Caco-2 (cell line): ENCODE measurements around the gene MANSC4. TPM values are rescaled to one million over a fixed set of nuclear protein-coding genes. Genes with fewer than 3 reads are reported as not detected.

Source experiments
- BruUV-seq: library from RNA; stranded (reverse); fragments of 400-500 nt; replicated peaks from 2 replicates; lab custom pipeline; 2021; lab: Mats Ljungman, UMichigan
- CTCF ChIA-PET: fragments of 300-600 bp; sonication (Branson Sonifier 250); formaldehyde crosslinking; loops from one replicate; lab custom pipeline; 2022; ENCODE audit warnings: antibody characterized with exemption; lab: Charles Lee
- POLR2A ChIA-PET: fragments of 300-600 bp; sonication (Branson Sonifier 250); formaldehyde crosslinking; loops from one replicate; lab custom pipeline; 2022; ENCODE audit warnings: antibody characterized with exemption; lab: Charles Lee
- DNase-seq, 2 experiments: peaks; one replicate each; pipeline versions ENCODE4 v3.0.0 to v3.0.0-alpha.2; 2020 to 2022
- H3K27me3 ChIP-seq: replicated peaks from 2 replicates; pipeline ENCODE4 v1.6.0; 2011; ENCODE audit warnings: low read length; ENCODE audit not compliant: control insufficient read depth, insufficient read depth
- H3K36me3 ChIP-seq: 2 replicates; pipeline ENCODE4 v1.5.1; 2011; ENCODE audit warnings: low read length; ENCODE audit not compliant: control insufficient read depth, insufficient read depth
- H3K4me1 ChIP-seq: fragments of 250-450 bp; sonication (Bioruptor Pico); 2 replicates; pipeline ENCODE4 v1.5.1; 2020; ENCODE audit warnings: mild to moderate bottlenecking
- H3K4me3 ChIP-seq: 2 replicates; pipeline ENCODE4 v1.5.1; 2011; ENCODE audit warnings: low read depth, mild to moderate bottlenecking, control low read depth, low read length
- H3K9me3 ChIP-seq: fragments of 250-450 bp; sonication (Bioruptor Pico); 2 replicates; pipeline ENCODE4 v1.5.1; 2020; ENCODE audit warnings: mild to moderate bottlenecking, moderate library complexity
- H3K27ac Mint-ChIP-seq: one replicate; pipeline ENCODE4 v1.8.0; 2022; ENCODE audit warnings: mixed read lengths; ENCODE audit not compliant: unreplicated experiment
- H3K27me3 Mint-ChIP-seq: one replicate; pipeline ENCODE4 v1.8.0; 2022; ENCODE audit warnings: mixed read lengths; ENCODE audit not compliant: insufficient read depth, unreplicated experiment
- H3K36me3 Mint-ChIP-seq: one replicate; pipeline ENCODE4 v1.8.0; 2022; ENCODE audit warnings: mild to moderate bottlenecking, mixed read lengths; ENCODE audit not compliant: insufficient read depth, unreplicated experiment
- H3K4me1 Mint-ChIP-seq: one replicate; pipeline ENCODE4 v1.8.0; 2022; ENCODE audit warnings: low read depth, mixed read lengths; ENCODE audit not compliant: unreplicated experiment
- H3K4me3 Mint-ChIP-seq: one replicate; pipeline ENCODE4 v1.8.0; 2022; ENCODE audit warnings: mild to moderate bottlenecking, moderate library complexity, mixed read lengths; ENCODE audit not compliant: unreplicated experiment
- H3K9me3 Mint-ChIP-seq: one replicate; pipeline ENCODE4 v1.8.0; 2022; ENCODE audit warnings: mixed read lengths; ENCODE audit not compliant: unreplicated experiment
- intact Hi-C: fragments of 100-400 bp; cut with micrococcal nuclease; formaldehyde crosslinking; loops from one replicate; pipeline ENCODE4 v1.10.0; 2022; ENCODE audit not compliant: unreplicated experiment
- total RNA-seq: library from RNA; stranded (reverse); gene quantifications from 2 replicates; pipeline ENCODE4 v1.2.3, GENCODE V29; 2022
- TF ChIP-seq, protein P1 (sequence below), 2 experiments: fragments of 200-600 bp in 1 of 2; IDR thresholded peaks; 1 replicate in 1 of 2; 2 replicates in 1 of 2; pipeline versions ENCODE4 v1.5.1 to v1.8.0; 2011 to 2022; ENCODE audit warnings: antibody characterized with exemption in 1 of 2, control low read depth in 1 of 2, inconsistent platforms in 1 of 2, low read depth in 1 of 2, low read length in 1 of 2, mild to moderate bottlenecking in 1 of 2, moderate library complexity in 1 of 2; ENCODE audit not compliant: insufficient read depth in 1 of 2, severe bottlenecking in 1 of 2, unreplicated experiment in 1 of 2

MANSC4 gene
- total RNA-seq, 1 experiment from 2014 or later: not detected

DNA sequence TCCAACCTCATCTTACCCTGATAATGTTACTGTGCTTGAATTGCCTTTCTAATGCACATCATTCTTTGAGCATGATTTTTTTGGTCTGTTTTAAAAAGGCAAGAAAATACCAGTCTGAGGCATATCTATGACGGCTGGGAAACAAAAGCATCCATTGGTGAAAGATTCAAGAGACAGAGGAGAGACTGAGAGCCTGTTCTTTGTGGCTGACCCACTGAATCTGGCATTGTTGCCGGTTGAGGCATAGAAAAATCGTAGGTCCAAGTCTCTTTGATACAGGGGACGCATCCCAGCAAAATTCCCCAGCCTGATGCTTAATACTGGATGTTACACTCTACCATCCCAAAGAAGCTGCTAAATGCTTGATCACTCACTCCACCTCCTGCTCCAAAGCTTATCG is 2.9 kb downstream of the MANSC4 start:
- BruUV-seq: no TSS peak
- POLR2A ChIA-PET: no interaction called here
- peaks cover 20% of the 10 kb centered on the region for H3K4me1 Mint-ChIP-seq

DNA sequence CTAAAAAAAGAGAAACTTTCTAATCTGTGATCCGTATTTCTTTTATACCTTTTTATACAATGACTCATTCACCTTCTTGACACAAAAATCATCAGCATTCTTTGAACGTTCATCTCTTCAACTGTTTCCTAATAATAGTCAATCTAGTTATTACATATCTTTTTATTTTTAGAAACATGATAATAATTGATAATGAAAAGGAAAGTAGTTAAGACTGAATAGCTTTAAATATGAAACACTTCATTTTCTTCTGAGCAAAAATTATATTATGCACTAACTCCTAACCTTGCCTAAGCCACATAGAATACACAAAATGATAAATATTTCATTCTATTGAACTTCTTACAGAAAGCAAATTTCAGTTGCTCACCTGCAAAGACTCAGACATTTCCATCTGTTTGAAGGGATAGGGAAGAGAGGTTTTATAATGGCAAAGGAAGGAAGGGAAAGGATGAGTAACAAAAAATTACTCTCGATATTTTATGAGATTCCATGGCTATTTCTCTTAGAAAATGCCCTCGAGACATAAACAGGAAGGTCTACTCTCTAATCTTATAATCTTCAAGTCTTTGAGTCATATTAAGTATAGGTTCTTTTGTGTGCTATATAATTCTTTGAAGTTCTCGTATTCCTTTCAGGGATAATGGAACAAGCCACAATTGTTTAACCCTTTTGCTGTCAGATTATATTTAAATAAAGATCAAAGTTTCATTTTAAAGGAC is 7.5 kb downstream of the MANSC4 start:
- Histone ChIP-seq H3K4me3 (no peak overlapping the region), H3K9me3 (no peaks in the 10 kb centered on the region), H3K4me1 (no peaks in the 10 kb centered on the region), H3K36me3 (no peaks in the 10 kb centered on the region), H3K27me3 (no peaks in the 10 kb centered on the region)
- no peak overlapping the region for H3K4me3 Mint-ChIP-seq
- intact Hi-C loops: no loop called here
- no TSS peak for BruUV-seq
- no peak overlapping the region for H3K27ac Mint-ChIP-seq
- no peak for DNase-seq
- ChIA-PET CTCF (no interaction called here), POLR2A (no interaction called here)
- no peaks in the 10 kb centered on the region for H3K4me1 Mint-ChIP-seq
- no peaks in the 10 kb centered on the region for H3K36me3 Mint-ChIP-seq
- H3K27me3 Mint-ChIP-seq: no peaks in the 10 kb centered on the region
- TF ChIP-seq, protein P1, sequence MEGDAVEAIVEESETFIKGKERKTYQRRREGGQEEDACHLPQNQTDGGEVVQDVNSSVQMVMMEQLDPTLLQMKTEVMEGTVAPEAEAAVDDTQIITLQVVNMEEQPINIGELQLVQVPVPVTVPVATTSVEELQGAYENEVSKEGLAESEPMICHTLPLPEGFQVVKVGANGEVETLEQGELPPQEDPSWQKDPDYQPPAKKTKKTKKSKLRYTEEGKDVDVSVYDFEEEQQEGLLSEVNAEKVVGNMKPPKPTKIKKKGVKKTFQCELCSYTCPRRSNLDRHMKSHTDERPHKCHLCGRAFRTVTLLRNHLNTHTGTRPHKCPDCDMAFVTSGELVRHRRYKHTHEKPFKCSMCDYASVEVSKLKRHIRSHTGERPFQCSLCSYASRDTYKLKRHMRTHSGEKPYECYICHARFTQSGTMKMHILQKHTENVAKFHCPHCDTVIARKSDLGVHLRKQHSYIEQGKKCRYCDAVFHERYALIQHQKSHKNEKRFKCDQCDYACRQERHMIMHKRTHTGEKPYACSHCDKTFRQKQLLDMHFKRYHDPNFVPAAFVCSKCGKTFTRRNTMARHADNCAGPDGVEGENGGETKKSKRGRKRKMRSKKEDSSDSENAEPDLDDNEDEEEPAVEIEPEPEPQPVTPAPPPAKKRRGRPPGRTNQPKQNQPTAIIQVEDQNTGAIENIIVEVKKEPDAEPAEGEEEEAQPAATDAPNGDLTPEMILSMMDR (IDR thresholded peaks at IDR 0.05; ENCODE audit: insufficient read depth in 1 of 2, low read depth in 1 of 2, low read length in 1 of 2, severe bottlenecking in 1 of 2, unreplicated experiment in 1 of 2): no peak
- H3K9me3 Mint-ChIP-seq: no peaks in the 10 kb centered on the region

More for the DNA sequence above, 2.9 kb downstream of the MANSC4 start:
- H3K9me3 Mint-ChIP-seq: no peaks in the 10 kb centered on the region
- DNase-seq: no peak
- Histone ChIP-seq H3K36me3 (no peaks in the 10 kb centered on the region), H3K4me1 (0 out of 2 replicates have a peak, but pooled peaks cover 3% of the 10 kb centered on the region), H3K4me3 (no peak overlapping the region), H3K9me3 (no peaks in the 10 kb centered on the region), H3K27me3 (no peaks in the 10 kb centered on the region)
- no peak overlapping the region for H3K27ac Mint-ChIP-seq
- H3K36me3 Mint-ChIP-seq: peaks cover 14% of the 10 kb centered on the region
- CTCF ChIA-PET: no interaction called here
- TF ChIP-seq, protein P1 (IDR thresholded peaks at IDR 0.05; ENCODE audit: insufficient read depth in 1 of 2, low read depth in 1 of 2, low read length in 1 of 2, severe bottlenecking in 1 of 2, unreplicated experiment in 1 of 2): no peak
- intact Hi-C loops: no loop called here
- no peaks in the 10 kb centered on the region for H3K27me3 Mint-ChIP-seq
- no peak overlapping the region for H3K4me3 Mint-ChIP-seq

DNA sequence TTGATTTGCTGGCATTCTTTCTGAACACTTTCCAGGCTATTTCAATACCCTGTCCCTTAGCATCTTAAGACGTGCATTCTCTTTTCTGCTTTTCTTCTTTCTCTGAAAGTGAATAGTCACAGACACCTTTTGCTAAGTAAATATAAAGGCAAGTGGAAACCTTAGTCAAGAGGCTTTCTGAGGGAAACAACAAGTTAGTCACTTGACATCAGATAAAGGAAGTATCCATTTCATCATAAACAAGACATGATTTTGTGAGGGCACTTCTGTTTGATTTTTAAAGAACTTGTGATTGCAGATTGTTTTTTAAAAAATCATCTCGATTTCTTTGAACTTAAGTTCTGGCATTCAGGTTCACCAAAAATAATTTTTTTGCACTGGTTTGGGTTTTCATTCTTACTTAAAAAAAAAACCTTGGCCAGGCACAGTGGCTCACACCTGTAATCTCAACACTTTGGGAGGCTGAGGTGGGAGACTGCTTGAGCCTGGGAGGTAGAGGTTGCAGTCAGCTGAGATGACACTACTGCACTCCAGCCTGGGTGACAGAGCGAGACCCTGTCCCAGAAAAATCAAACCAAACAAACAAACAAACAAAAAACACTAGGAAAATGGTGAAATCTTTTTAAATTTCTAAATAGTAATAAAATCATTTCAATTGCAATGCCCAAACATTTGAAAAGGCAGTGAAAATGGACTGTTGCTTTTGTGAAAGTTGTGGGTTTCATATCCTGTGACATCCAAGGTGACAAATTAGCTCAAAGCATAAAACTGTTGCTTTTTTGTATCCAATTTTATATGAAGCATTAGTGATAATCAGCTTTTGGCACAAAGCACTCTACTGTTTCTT is 8.3 kb downstream of the MANSC4 start:
- Histone ChIP-seq H3K9me3 (no peaks in the 10 kb centered on the region), H3K4me1 (no peaks in the 10 kb centered on the region), H3K4me3 (no peak overlapping the region), H3K27me3 (no peaks in the 10 kb centered on the region), H3K36me3 (no peaks in the 10 kb centered on the region)
- H3K27me3 Mint-ChIP-seq: no peaks in the 10 kb centered on the region
- TF ChIP-seq, protein P1 (IDR thresholded peaks at IDR 0.05; ENCODE audit: insufficient read depth in 1 of 2, low read depth in 1 of 2, low read length in 1 of 2, severe bottlenecking in 1 of 2, unreplicated experiment in 1 of 2): no peak
- H3K4me1 Mint-ChIP-seq: no peaks in the 10 kb centered on the region
- no peaks in the 10 kb centered on the region for H3K36me3 Mint-ChIP-seq
- no peak for DNase-seq
- POLR2A ChIA-PET: no interaction called here
- intact Hi-C loops: no loop called here
- BruUV-seq: no TSS peak
- H3K27ac Mint-ChIP-seq: no peak overlapping the region
- H3K9me3 Mint-ChIP-seq: no peaks in the 10 kb centered on the region
- no peak overlapping the region for H3K4me3 Mint-ChIP-seq
- CTCF ChIA-PET: no interaction called here
